KMS-11 (cell line): ENCODE results near the gene MEGF11.

Source experiments
- H2AFZ ChIP-seq: fragments of 200-600 bp; sonication (generic); 2 replicates; pipeline ENCODE4 v1.6.1; 2016; ENCODE audit warnings: antibody characterized with exemption, mixed run types, low read depth
- H3K27ac ChIP-seq: fragments of 200-600 bp; sonication (generic); 2 replicates; pipeline ENCODE4 v1.6.1; 2016; ENCODE audit warnings: mild to moderate bottlenecking, mixed run types
- H3K27me3 ChIP-seq: fragments of 200-600 bp; sonication (generic); 2 replicates; pipeline ENCODE4 v1.6.1; 2017; ENCODE audit warnings: mild to moderate bottlenecking, low read depth, mixed run types, moderate library complexity; ENCODE audit not compliant: insufficient read depth
- H3K36me3 ChIP-seq: fragments of 200-600 bp; sonication (generic); 2 replicates; pipeline ENCODE4 v1.6.1; 2017; ENCODE audit warnings: mild to moderate bottlenecking, mixed run types; ENCODE audit not compliant: insufficient read depth
- H3K4me1 ChIP-seq: fragments of 200-600 bp; sonication (generic); 2 replicates; pipeline ENCODE4 v1.6.1; 2016; ENCODE audit warnings: mild to moderate bottlenecking, low read depth, mixed run types; ENCODE audit not compliant: poor library complexity, severe bottlenecking
- H3K4me2 ChIP-seq: fragments of 200-600 bp; sonication (generic); 2 replicates; pipeline ENCODE4 v1.7.0; 2016; ENCODE audit warnings: mild to moderate bottlenecking, mixed run types
- H3K4me3 ChIP-seq: fragments of 200-600 bp; sonication (generic); IDR thresholded peaks from 2 replicates; pipeline ENCODE4 v1.6.1; 2017; ENCODE audit warnings: low read depth, low read length, mixed read lengths; ENCODE audit not compliant: insufficient read depth
- H3K79me2 ChIP-seq: fragments of 200-600 bp; sonication (generic); 2 replicates; pipeline ENCODE4 v1.6.1; 2016; ENCODE audit warnings: low read depth, mixed run types; ENCODE audit not compliant: insufficient read depth
- H3K9ac ChIP-seq: fragments of 200-600 bp; sonication (generic); 2 replicates; pipeline ENCODE4 v1.6.1; 2016; ENCODE audit warnings: mild to moderate bottlenecking, mixed run types
- H4K20me1 ChIP-seq: fragments of 200-600 bp; sonication (generic); 2 replicates; pipeline ENCODE4 v1.6.1; 2016; ENCODE audit warnings: mild to moderate bottlenecking, mixed run types; ENCODE audit not compliant: insufficient read depth
- TF ChIP-seq, protein P1 (sequence below): fragments of 200-600 bp; sonication (generic); conservative IDR thresholded peaks from 2 replicates; pipeline ENCODE4 v1.6.1; 2017; ENCODE audit warnings: low read depth, mild to moderate bottlenecking, antibody characterized with exemption, low read length, moderate library complexity, mixed read lengths

The MEGF11 gene

GRCh38 chr15:65945616-65946015, 307.9 kb downstream of the MEGF11 start:
- H3K27me3 ChIP-seq: no peaks in the 10 kb centered on the region
- H2AFZ ChIP-seq: no peak overlapping the region
- no peak overlapping the region for H3K9ac ChIP-seq
- H3K36me3 ChIP-seq: no peaks in the 10 kb centered on the region
- H3K27ac ChIP-seq: no peak overlapping the region
- H3K4me1 ChIP-seq: no peaks in the 10 kb centered on the region
- no peak overlapping the region for H3K4me3 ChIP-seq
- H3K79me2 ChIP-seq: no peaks in the 10 kb centered on the region
- TF ChIP-seq, protein P1, sequence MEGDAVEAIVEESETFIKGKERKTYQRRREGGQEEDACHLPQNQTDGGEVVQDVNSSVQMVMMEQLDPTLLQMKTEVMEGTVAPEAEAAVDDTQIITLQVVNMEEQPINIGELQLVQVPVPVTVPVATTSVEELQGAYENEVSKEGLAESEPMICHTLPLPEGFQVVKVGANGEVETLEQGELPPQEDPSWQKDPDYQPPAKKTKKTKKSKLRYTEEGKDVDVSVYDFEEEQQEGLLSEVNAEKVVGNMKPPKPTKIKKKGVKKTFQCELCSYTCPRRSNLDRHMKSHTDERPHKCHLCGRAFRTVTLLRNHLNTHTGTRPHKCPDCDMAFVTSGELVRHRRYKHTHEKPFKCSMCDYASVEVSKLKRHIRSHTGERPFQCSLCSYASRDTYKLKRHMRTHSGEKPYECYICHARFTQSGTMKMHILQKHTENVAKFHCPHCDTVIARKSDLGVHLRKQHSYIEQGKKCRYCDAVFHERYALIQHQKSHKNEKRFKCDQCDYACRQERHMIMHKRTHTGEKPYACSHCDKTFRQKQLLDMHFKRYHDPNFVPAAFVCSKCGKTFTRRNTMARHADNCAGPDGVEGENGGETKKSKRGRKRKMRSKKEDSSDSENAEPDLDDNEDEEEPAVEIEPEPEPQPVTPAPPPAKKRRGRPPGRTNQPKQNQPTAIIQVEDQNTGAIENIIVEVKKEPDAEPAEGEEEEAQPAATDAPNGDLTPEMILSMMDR: no peak
- H3K4me2 ChIP-seq: no peak overlapping the region
- no peaks in the 10 kb centered on the region for H4K20me1 ChIP-seq

DNA sequence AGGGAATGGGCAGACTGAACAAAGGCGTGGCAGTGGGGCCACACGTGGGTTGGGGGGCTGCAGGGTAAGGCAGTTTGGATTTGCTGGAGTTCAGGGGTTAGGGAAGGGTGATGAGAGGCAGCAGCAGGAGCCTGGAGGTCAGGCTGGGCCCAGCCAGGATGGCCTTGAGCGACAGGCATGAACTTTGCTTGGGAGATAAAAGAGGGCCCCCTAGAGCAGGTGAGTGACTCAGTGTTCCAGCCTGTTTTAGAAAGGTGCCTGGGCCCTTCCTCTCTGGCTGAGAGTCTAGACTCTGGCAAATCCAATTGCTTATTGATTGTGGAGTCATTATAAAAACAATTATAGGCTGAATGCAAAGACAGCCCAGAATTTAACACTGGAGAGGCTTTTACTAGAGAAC, 309.1 kb downstream of the MEGF11 start:
- H3K9ac ChIP-seq: no peak overlapping the region

GRCh38 chr15:65942436-65942835, 311.1 kb downstream of the MEGF11 start:
- Histone ChIP-seq H3K9ac (no peak overlapping the region), H3K4me2 (no peak overlapping the region), H2AFZ (no peak overlapping the region), H3K27me3 (no peaks in the 10 kb centered on the region), H3K27ac (no peak overlapping the region), H3K4me3 (no peak overlapping the region), H4K20me1 (no peaks in the 10 kb centered on the region), H3K79me2 (no peaks in the 10 kb centered on the region), H3K36me3 (no peaks in the 10 kb centered on the region), H3K4me1 (no peaks in the 10 kb centered on the region)
- TF ChIP-seq, protein P1: no peak

More for the DNA sequence above, 309.1 kb downstream of the MEGF11 start:
- H3K4me1 ChIP-seq: no peaks in the 10 kb centered on the region
- H3K27me3 ChIP-seq: no peaks in the 10 kb centered on the region
- no peak overlapping the region for H2AFZ ChIP-seq
- no peak overlapping the region for H3K27ac ChIP-seq
- H3K79me2 ChIP-seq: no peaks in the 10 kb centered on the region
- H4K20me1 ChIP-seq: no peaks in the 10 kb centered on the region
- H3K4me3 ChIP-seq: no peak overlapping the region
- TF ChIP-seq, protein P1: no peak
- no peaks in the 10 kb centered on the region for H3K36me3 ChIP-seq
- no peak overlapping the region for H3K4me2 ChIP-seq

DNA sequence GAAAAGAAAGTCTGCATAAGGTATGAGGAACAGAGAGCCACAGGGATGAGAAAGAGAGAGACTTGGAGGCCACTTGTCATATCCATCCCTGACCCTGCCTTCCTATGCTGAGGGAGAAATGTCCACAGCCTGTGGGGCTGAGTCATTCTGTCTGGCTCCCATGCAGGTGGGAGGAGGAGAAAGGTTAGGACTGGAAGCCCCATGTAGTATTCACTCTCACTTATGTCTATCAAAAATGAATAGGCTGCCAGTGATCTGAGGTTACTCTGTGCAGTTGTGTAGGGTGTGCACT, 313.0 kb downstream of the MEGF11 start:
- Histone ChIP-seq H3K4me1 (no peaks in the 10 kb centered on the region), H3K9ac (no peak overlapping the region), H3K36me3 (no peaks in the 10 kb centered on the region), H3K79me2 (no peaks in the 10 kb centered on the region), H3K4me2 (no peak overlapping the region), H3K27ac (no peak overlapping the region), H3K27me3 (no peaks in the 10 kb centered on the region), H2AFZ (no peak overlapping the region), H4K20me1 (no peaks in the 10 kb centered on the region), H3K4me3 (no peak overlapping the region)
- TF ChIP-seq, protein P1: no peak
